Measurements from ENCODE around the gene ZNF512B.
"Not testable (repeated sequence)": the region's sequence is repeated elsewhere in the genome, so short reads cannot be mapped to it uniquely, and the experiment has no call there.

The ZNF512B gene

GRCh38 chr20:63933646-63934045, 36.1 kb downstream of the ZNF512B start:
- DNase-seq (ENCODE audit: low spot score) = no peak

- DNase-seq (ENCODE audit: low spot score) = no peak
Observed at GRCh38 chr20:63932606-63933160, 37.0 kb downstream of the ZNF512B start.

GRCh38 chr20:63931735-63932134, 38.0 kb downstream of the ZNF512B start:
- no peak for DNase-seq (ENCODE audit: low spot score)

GRCh38 chr20:63930971-63931553, 38.7 kb downstream of the ZNF512B start:
- DNase-seq (ENCODE audit: low spot score) = no peak

- DNase-seq (ENCODE audit: low spot score) = not testable (repeated sequence)
Observed at GRCh38 chr20:63929473-63929883, 40.3 kb downstream of the ZNF512B start.

GRCh38 chr20:63929071-63929470, 40.7 kb downstream of the ZNF512B start:
- DNase-seq (ENCODE audit: low spot score) = no peak

- peak; percentile 6 for DNase-seq (ENCODE audit: low spot score)
Observed at GRCh38 chr20:63926298-63926697, 43.4 kb downstream of the ZNF512B start.

GRCh38 chr20:63924241-63924640, 45.5 kb downstream of the ZNF512B start:
- DNase-seq (ENCODE audit: low spot score) = no peak

GRCh38 chr20:63923651-63924050, 46.1 kb downstream of the ZNF512B start:
- DNase-seq (ENCODE audit: low spot score) = peak; percentile 2

GRCh38 chr20:63920226-63920625, 49.5 kb downstream of the ZNF512B start:
- DNase-seq (ENCODE audit: low spot score) = peak; percentile 1

- no peak for DNase-seq (ENCODE audit: low spot score)
Observed at GRCh38 chr20:63919130-63919529, 50.6 kb downstream of the ZNF512B start.

- peak; percentile 3 for DNase-seq (ENCODE audit: low spot score)
Observed at GRCh38 chr20:63917811-63918210, 51.9 kb downstream of the ZNF512B start.

GRCh38 chr20:63916371-63916939, 53.3 kb downstream of the ZNF512B start:
- DNase-seq (ENCODE audit: low spot score) = not testable (repeated sequence)

- peak; percentile 3 for DNase-seq (ENCODE audit: low spot score)
Observed at GRCh38 chr20:63915471-63915870, 54.3 kb downstream of the ZNF512B start.

GRCh38 chr20:63913768-63914167, 56.0 kb downstream of the ZNF512B start:
- DNase-seq (ENCODE audit: low spot score) = no peak

GRCh38 chr20:63911176-63911575, 58.6 kb downstream of the ZNF512B start:
- DNase-seq (ENCODE audit: low spot score) = no peak

- no peak for DNase-seq (ENCODE audit: low spot score)
Observed at GRCh38 chr20:63908008-63908682, 61.6 kb downstream of the ZNF512B start.
